ENCODE measurements around the gene AUNIP. TPM values are rescaled to one million over a fixed set of nuclear protein-coding genes. Genes with fewer than 3 reads are reported as not detected.
A peak's percentile ranks its signal among the peaks of the same experiment; 100 is the strongest.

Gene AUNIP
- total RNA-seq, 1 donor from 2014 or later, result 2.0 TPM

- no peak for DNase-seq
These were observed 51.5 kb downstream of the AUNIP start for GRCh38 chr1:25807480-25808390.

- DNase-seq, result peak; percentile 59
These were observed 52.8 kb downstream of the AUNIP start for GRCh38 chr1:25806418-25806817.

GRCh38 chr1:25805863-25806225 lies 53.4 kb downstream of the AUNIP start:
- peak; percentile 74 for DNase-seq

- DNase-seq, result peak; percentile 58
These were observed 54.0 kb downstream of the AUNIP start for GRCh38 chr1:25804964-25805862.

- DNase-seq, result peak; percentile 50
These were observed 54.9 kb downstream of the AUNIP start for GRCh38 chr1:25804244-25804963.

- DNase-seq, result no peak
These were observed 55.9 kb downstream of the AUNIP start for GRCh38 chr1:25803368-25803767.

GRCh38 chr1:25802915-25803314 lies 56.3 kb downstream of the AUNIP start:
- no peak for DNase-seq

- DNase-seq, result peak; percentile 22
These were observed 58.4 kb downstream of the AUNIP start for GRCh38 chr1:25800703-25801377.

GRCh38 chr1:25799935-25800702 lies 59.1 kb downstream of the AUNIP start, which contains the start of gene SELENON:
Gene SELENON, plus strand, starts transcription at chr1:25800193. Its CDS starts 38 bp downstream, at chr1:25800231.
- DNase-seq, result peak; percentile 63

- no peak for DNase-seq
These were observed 59.8 kb downstream of the AUNIP start for GRCh38 chr1:25799352-25799934.

- no peak for DNase-seq
These were observed 60.4 kb downstream of the AUNIP start for GRCh38 chr1:25798666-25799351.

GRCh38 chr1:25797939-25798338 lies 61.3 kb downstream of the AUNIP start:
- peak; percentile 55 for DNase-seq

GRCh38 chr1:25796811-25797458 lies 62.3 kb downstream of the AUNIP start:
- peak; percentile 85 for DNase-seq

- DNase-seq, result no peak
These were observed 63.1 kb downstream of the AUNIP start for GRCh38 chr1:25795946-25796810.

- DNase-seq, result no peak
These were observed 64.0 kb downstream of the AUNIP start for GRCh38 chr1:25795211-25795610.

- no peak for DNase-seq
These were observed 64.9 kb downstream of the AUNIP start for GRCh38 chr1:25794325-25794724.

GRCh38 chr1:25793585-25794170 lies 65.6 kb downstream of the AUNIP start:
- DNase-seq, result no peak

- no peak for DNase-seq
These were observed 67.1 kb downstream of the AUNIP start for GRCh38 chr1:25792115-25792514.
